ENCODE measurements around the gene SLC8A2. TPM values are rescaled to one million over a fixed set of nuclear protein-coding genes. Genes with fewer than 3 reads are reported as not detected.

Gene SLC8A2
- total and polyA plus RNA-seq, 2 of the 8 experiments (the other 6 are each of a cell fraction or from before 2014, with no cell fraction given): 7.3 to 12.4 TPM

GRCh38 chr19:47497821-47498520 lies 26.3 kb upstream of the SLC8A2 start (continued):
- TF ChIP-seq JUN (IDR thresholded peaks at IDR 0.05; ENCODE audit: low read depth, low read length) (no peak), TBP (IDR thresholded peaks at IDR 0.05; ENCODE audit: low read depth, low read length) (no peak)
